Motor neuron (in vitro differentiated cells): ENCODE measurements around the gene GASK1A. TPM values are rescaled to one million over a fixed set of nuclear protein-coding genes. Genes with fewer than 3 reads are reported as not detected.

ENCODE experiments used
- ATAC-seq, 8 experiments: fragments of 200-7000 bp; cut with Tn5 transposase; replicated peaks in 6 of 8; 2 replicates each; pipeline ENCODE4 v1.8.0; 2021; ENCODE audit warnings: mild to moderate bottlenecking in 8 of 8, moderate library complexity in 8 of 8
- H3K27ac ChIP-seq, 2 donors: fragments of 250-450 bp; sonication (Bioruptor Pico); 2 replicates each; pipeline ENCODE4 v1.9.0; 2021; ENCODE audit warnings: antibody characterized with exemption in 2 of 2, mild to moderate bottlenecking in 2 of 2, moderate library complexity in 1 of 2
- H3K4me1 ChIP-seq, 2 donors: fragments of 250-450 bp; sonication (Bioruptor Pico); replicated peaks in 1 of 2; 2 replicates each; pipeline ENCODE4 v1.6.1; 2021; ENCODE audit warnings: antibody characterized with exemption in 2 of 2, mild to moderate bottlenecking in 2 of 2, moderate library complexity in 1 of 2
- H3K4me3 ChIP-seq, 5 donors: fragments of 250-450 bp; sonication (Bioruptor Pico); 2 replicates each; pipeline ENCODE4 v1.9.0; 2021; ENCODE audit warnings: antibody characterized with exemption in 5 of 5, mild to moderate bottlenecking in 5 of 5, moderate library complexity in 4 of 5
- WGBS, 10 experiments: fragments of 450-650 bp; shearing (Covaris generic); methylation state at CpG; one replicate each; pipeline ENCODE4 v1.0.0; 2022; 5-methylcytosine and 5-hydroxymethylcytosine counted together
- in situ Hi-C, 9 experiments: fragments of 400-800 bp; cut with MboI; loops; one replicate each; pipeline ENCODE4 v1.15.0; 2021; ENCODE audit warnings: low sequenced_read_pairs in 9 of 9, low pct_unique_long_range_greater_than_20kb in 2 of 9; ENCODE audit not compliant: unreplicated experiment in 9 of 9
- total RNA-seq, 8 experiments: library from RNA; unstranded; fragments of 300-600 nt; gene quantifications; 2 replicates each; pipeline versions ENCODE4 v1.2.3 to v1.2.4, GENCODE V29; 2022

The GASK1A gene
- total RNA-seq, 8 experiments from 2014 or later: 0.18 to 4.3 (median 0.85) TPM

- in situ Hi-C loops: no loop called here
Observed at GRCh38 chr3:43071313-43071893, 92.3 kb downstream of the GASK1A start.

GRCh38 chr3:43072361-43072760 lies 93.2 kb downstream of the GASK1A start:
- Histone ChIP-seq H3K27ac (no peak overlapping the region), H3K4me1 (no peaks in the 10 kb centered on the region), H3K4me3 (no peak overlapping the region)
- 20 to 87% (median 75%) methylated on average over 2 to 3 of the region's 4 CpGs; no CpG with 5 or more reads in 5 of the 10 experiments for WGBS, 10 experiments
- in situ Hi-C loops: no loop called here
- ATAC-seq: no peak

More at GRCh38 chr3:43071313-43071893, 92.3 kb downstream of the GASK1A start:
- ATAC-seq: no peak
- Histone ChIP-seq H3K27ac (no peak overlapping the region), H3K4me1 (no peaks in the 10 kb centered on the region), H3K4me3 (no peak overlapping the region)
- WGBS, 10 experiments: 0 to 100% (median 81%) methylated on average over 1 to 4 of the region's 7 CpGs; no CpG with 5 or more reads in 2 of the 10 experiments

DNA sequence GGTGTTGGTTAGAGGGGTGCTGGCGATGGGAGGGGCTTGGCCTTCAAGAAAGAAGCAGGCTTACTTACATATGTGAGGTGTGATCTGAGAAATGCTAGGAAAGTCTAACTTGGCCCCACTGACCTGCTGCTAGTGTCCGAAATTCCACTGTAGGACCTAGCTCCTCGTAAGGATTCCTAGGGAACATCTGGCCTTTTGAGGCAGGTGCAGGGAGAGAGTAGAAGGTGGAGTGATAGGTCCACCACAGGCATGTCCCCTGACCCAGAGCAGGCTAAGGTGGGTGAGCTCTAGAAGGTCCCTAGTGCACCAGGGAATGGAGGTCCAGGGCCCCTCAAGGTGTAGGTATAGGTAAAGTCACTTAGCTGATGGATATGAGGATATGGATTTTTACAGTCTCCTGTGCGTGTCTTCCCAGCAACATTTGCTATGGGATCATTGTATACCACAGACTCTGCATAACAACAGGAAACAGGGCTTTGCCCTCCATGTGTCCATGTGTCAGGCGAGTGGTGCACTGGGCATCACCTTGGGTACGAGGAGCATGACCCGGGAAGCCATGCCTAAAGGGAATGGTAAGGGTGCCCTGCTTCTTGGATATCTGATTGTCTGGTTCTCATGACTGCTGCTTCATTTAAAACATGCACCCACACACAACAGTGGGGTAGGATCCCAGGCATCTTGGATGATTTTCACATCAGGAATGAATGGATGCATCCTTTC lies 94.2 kb downstream of the GASK1A start:
- no peak for ATAC-seq

DNA sequence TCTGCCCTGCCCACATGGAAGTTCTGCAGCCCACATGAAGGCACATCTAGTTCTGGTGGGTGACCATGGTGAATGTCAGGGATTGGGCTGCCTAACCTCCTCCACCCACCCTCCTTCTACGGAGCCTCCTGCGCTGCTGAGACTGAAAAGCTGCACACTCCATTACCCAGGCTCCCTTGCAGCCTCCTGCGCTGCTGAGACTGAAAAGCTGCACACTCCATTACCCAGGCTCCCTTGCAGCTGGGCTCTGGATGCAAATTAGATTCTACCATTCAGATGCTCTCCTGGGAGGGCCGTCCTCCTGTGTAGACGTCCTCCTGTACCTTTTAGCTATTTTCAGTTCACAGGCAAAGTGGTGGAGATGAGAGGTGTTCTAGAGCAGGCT lies 94.7 kb downstream of the GASK1A start:
- in situ Hi-C loops: no loop called here
- Histone ChIP-seq H3K4me3 (no peak overlapping the region), H3K4me1 (no peaks in the 10 kb centered on the region), H3K27ac (no peak overlapping the region)
- WGBS, 10 experiments: 60 to 100% (median 80%) methylated on average over 1 to 3 of the region's 5 CpGs; no CpG with 5 or more reads in 7 of the 10 experiments
- no peak for ATAC-seq

More for the DNA sequence above, 94.2 kb downstream of the GASK1A start:
- Histone ChIP-seq H3K27ac (no peak overlapping the region), H3K4me1 (no peaks in the 10 kb centered on the region), H3K4me3 (no peak overlapping the region)
- in situ Hi-C loops: no loop called here
- WGBS, 10 experiments: 60 to 100% (median 70%) methylated on average over 1 to 2 of the region's 7 CpGs; no CpG with 5 or more reads in 4 of the 10 experiments

DNA sequence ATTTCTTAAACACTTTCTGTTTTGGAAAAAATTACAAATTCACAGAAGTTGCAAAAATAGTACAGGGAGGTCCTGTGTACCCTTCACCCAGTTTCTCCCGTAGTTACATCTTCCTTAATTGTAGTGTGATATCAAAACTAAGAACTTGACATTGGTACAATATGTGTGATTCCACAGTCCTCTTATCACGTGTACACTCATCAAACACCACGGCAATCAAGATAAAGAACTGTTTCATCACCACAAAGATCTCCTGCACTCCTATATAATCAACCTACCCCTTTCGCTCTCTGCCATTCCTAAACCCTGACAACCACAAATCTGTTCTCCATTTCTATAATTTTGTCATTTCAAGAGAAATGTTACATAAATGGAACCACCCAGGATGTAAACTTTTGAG lies 95.4 kb downstream of the GASK1A start:
- Histone ChIP-seq H3K27ac (no peak overlapping the region), H3K4me1 (no peaks in the 10 kb centered on the region), H3K4me3 (no peak overlapping the region)
- in situ Hi-C loops: no loop called here
- 58 to 100% (median 86%) methylated on average over 1 to 3 of the region's 4 CpGs for WGBS, 10 experiments
- ATAC-seq: no peak

- 25 to 98% (median 86%) methylated on average over 2 to 5 of the region's 5 CpGs; no CpG with 5 or more reads in 1 of the 10 experiments for WGBS, 10 experiments
- Histone ChIP-seq H3K4me1 (no peaks in the 10 kb centered on the region), H3K27ac (no peak overlapping the region), H3K4me3 (no peak overlapping the region)
- in situ Hi-C loops: loop anchor here in 1 of 9 experiments (25.0 kb wide), 1 partner anchor 113 kb away; no protein-coding TSS in a partner anchor
- no peak for ATAC-seq
Observed at GRCh38 chr3:43074901-43075689, 96.0 kb downstream of the GASK1A start.

DNA sequence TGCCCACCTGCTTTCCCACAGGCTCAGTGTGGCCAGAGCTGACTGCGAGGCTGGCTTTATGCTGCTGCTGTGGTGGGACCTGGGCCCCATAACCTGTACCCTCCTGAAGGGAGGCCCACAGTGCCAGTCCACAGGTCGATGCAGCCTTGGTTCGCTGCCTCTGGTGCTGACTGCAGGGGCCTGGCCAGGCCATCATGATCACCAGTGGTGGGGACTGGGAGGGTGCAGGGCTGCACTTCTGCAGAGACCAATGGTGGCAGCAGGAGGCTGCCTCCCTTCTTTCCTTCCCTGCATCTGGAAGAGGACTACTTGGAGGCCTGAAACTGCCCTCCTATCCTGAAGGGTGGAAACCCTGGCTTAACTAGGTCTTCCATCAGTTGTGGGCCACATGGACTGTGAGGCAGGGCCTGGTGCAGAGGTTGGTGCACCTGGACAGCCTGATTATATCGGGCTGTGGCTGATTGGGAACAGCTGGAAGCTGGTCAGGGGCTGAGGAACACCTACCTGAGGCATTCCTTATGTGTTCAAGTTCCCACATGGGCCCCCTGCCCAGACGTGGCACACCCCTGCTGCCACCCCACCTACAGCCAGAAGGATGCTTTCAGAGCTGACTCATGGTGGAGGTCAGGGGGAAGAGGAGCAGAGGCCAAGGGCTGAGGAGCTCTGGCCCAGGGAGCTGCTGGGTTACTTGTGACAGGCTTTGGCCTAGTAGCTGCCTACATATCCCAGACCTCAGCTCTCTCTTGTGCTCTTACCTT lies 97.0 kb downstream of the GASK1A start:
- Histone ChIP-seq H3K27ac (no peak overlapping the region), H3K4me3 (no peak overlapping the region), H3K4me1 (no peaks in the 10 kb centered on the region)
- in situ Hi-C loops: loop anchor here in 1 of 9 experiments (25.0 kb wide), 1 partner anchor 114 kb away; no protein-coding TSS in a partner anchor
- ATAC-seq: peak in 3 of 8 experiments; percentile 17 to 52 (median 25)
- 0 to 100% (median 96%) methylated on average over 1 to 3 of the region's 5 CpGs; no CpG with 5 or more reads in 3 of the 10 experiments for WGBS, 10 experiments

DNA sequence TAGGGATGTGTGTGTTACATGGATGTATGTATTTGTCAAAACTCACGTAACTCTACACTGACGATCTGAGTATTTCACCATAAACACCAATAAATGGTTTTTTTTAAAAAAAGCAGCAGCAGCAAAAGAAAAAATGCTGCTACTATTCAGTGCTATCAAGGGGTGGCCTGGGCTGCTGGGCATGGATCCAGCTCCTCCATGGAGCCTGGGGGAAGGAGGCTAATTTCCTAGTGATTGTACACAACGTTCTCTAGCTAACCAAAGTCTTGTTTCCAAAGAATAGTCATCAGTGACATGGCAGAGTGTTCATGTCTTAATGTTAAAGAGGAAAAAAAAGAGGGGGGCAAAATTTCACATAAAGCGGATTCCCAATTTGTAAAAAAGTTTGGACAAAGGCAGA lies 97.7 kb downstream of the GASK1A start:
- H3K4me3 ChIP-seq: no peak overlapping the region
- WGBS, 10 experiments: 40 to 100% (median 89%) methylated on average over 1 to 4 of the region's 4 CpGs
- in situ Hi-C loops: loop anchor here in 1 of 9 experiments (25.0 kb wide), 1 partner anchor 115 kb away; no protein-coding TSS in a partner anchor
- ATAC-seq: peak in 1 of 8 experiments; percentile 47
- H3K4me1 ChIP-seq: no peaks in the 10 kb centered on the region
- H3K27ac ChIP-seq: no peak overlapping the region

DNA sequence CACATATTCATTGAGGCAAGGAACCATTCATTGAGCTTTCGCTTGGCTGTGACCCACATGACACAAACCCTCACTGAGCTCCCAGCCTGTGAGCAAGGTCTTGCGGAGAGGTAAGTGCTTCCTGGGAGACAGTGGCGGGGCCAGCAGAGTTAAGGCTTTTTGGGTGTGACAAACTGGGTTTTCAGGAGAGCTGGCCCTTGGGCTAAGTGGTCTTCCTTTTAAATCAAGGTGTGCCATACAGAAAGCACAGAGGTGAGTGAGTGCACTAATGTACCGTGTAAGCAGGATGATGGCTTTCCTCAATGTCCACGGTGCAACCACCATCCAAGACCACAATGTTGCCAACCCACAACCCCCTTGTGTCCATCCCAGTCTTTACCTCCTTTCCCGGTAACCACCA lies 98.2 kb downstream of the GASK1A start:
- no peak overlapping the region for H3K27ac ChIP-seq
- WGBS, 10 experiments: 83 to 100% (median 97%) methylated on average over 1 to 5 of the region's 6 CpGs; no CpG with 5 or more reads in 1 of the 10 experiments
- ATAC-seq: no peak
- in situ Hi-C loops: loop anchor here in 1 of 9 experiments (25.0 kb wide), 1 partner anchor 115 kb away; no protein-coding TSS in a partner anchor
- no peak overlapping the region for H3K4me3 ChIP-seq
- H3K4me1 ChIP-seq: no peaks in the 10 kb centered on the region

GRCh38 chr3:43077707-43078106 lies 98.6 kb downstream of the GASK1A start:
- ATAC-seq: no peak
- Histone ChIP-seq H3K4me1 (no peaks in the 10 kb centered on the region), H3K4me3 (no peak overlapping the region), H3K27ac (no peak overlapping the region)
- in situ Hi-C loops: loop anchor here in 1 of 9 experiments (25.0 kb wide), 1 partner anchor 115 kb away; no protein-coding TSS in a partner anchor

DNA sequence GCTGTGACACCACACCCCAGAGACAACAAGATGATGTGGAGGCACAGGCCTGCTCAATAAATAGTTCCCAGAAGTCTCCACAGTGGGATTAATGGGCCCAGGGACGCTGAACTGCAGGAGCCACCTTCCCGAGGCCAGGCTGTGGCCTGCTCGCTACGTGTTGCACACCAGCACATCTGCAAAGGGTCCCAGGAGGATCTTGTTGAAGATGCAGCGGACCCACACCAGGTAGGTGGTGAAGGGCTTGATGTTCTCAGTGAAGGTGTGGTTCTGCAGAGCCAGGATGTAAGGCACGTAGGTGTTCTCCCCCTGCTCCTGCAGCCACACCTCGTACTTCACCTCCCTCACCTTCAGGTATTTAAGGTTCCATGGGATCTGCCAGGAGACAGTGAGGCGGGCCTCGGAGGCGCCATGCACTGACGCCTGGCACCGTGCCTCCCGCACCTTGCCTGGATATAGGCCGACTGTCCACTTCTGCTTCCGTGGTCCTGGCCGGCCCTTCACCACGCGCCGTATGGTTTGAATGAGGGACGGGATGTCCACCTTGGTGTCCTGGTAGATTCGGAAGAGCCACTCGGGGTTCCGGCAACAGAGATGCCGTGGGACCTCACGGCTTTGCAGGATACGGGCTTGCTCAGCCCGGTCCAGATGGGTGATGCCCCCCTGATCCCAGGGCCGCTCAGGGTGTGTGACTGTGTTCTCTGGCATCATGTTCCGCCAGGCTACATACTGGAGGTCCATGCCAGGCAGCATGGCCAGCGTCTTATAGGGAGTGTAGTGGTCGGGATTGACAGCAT lies 100.6 kb downstream of the GASK1A start:
- Histone ChIP-seq H3K4me1 (no peaks in the 10 kb centered on the region), H3K4me3 (no peak overlapping the region), H3K27ac (no peak overlapping the region)
- ATAC-seq: no peak
- in situ Hi-C loops: loop anchor here in 1 of 9 experiments (25.0 kb wide), 1 partner anchor 117 kb away; no protein-coding TSS in a partner anchor
- WGBS, 10 experiments: 82 to 100% (median 94%) methylated on average over 1 to 10 of the region's 31 CpGs; no CpG with 5 or more reads in 4 of the 10 experiments
